H1 (cell line): ENCODE measurements around the gene GLDC. TPM values are rescaled to one million over a fixed set of nuclear protein-coding genes. Genes with fewer than 3 reads are reported as not detected.

ENCODE experiments used
- CTCF ChIA-PET: fragments of 300-600 bp; sonication (Branson Sonifier 250); formaldehyde crosslinking; loops from one replicate; lab custom pipeline; 2021; ENCODE audit not compliant: partially characterized antibody; lab: Charles Lee
- POLR2A ChIA-PET: fragments of 300-600 bp; sonication (Branson Sonifier 250); formaldehyde crosslinking; loops from one replicate; lab custom pipeline; 2021; ENCODE audit warnings: inconsistent platforms; ENCODE audit not compliant: partially characterized antibody; lab: Charles Lee
- DNase-seq, 2 experiments: peaks; one replicate each; pipeline versions ENCODE4 v3.0.0 to v3.0.0-alpha.2; 2010 to 2022; ENCODE audit warnings: low spot score in 2 of 2, low read depth in 1 of 2, mixed read lengths in 1 of 2
- FAIRE-seq: peaks from 2 replicates; lab custom pipeline; 2011; peaks lifted over from hg19 to GRCh38; lab: Jason Lieb, UNC
- H2AFZ ChIP-seq: 2 replicates; pipeline ENCODE4 v1.8.1; 2012; ENCODE audit warnings: low read length, inconsistent platforms
- H2AK5ac ChIP-seq: 2 replicates; pipeline ENCODE4 v1.6.1; 2013; ENCODE audit warnings: low read depth, low read length
- H2BK120ac ChIP-seq: replicated peaks from 2 replicates; pipeline ENCODE3; 2013; ENCODE audit warnings: low read depth, low read length, inconsistent platforms
- H2BK12ac ChIP-seq: 2 replicates; pipeline ENCODE4 v1.6.1; 2013; ENCODE audit warnings: low read depth, low read length
- H2BK15ac ChIP-seq: 2 replicates; pipeline ENCODE4 v1.6.1; 2013; ENCODE audit warnings: low read length
- H2BK20ac ChIP-seq: 2 replicates; pipeline ENCODE4 v1.6.1; 2013; ENCODE audit warnings: low read length
- H2BK5ac ChIP-seq: 2 replicates; pipeline ENCODE4 v1.6.1; 2013; ENCODE audit warnings: low read depth, low read length
- H3K14ac ChIP-seq: 2 replicates; pipeline ENCODE4 v1.6.1; 2013; ENCODE audit warnings: inconsistent platforms; ENCODE audit not compliant: insufficient read length
- H3K18ac ChIP-seq: 2 replicates; pipeline ENCODE4 v1.6.1; 2013; ENCODE audit warnings: low read length; ENCODE audit errors: extremely low read depth
- H3K23ac ChIP-seq: 2 replicates; pipeline ENCODE4 v1.6.1; 2013; ENCODE audit warnings: inconsistent platforms; ENCODE audit not compliant: insufficient read length
- H3K23me2 ChIP-seq: 2 replicates; pipeline ENCODE4 v1.6.1; 2013; ENCODE audit warnings: low read depth, low read length
- H3K27ac ChIP-seq: 2 replicates; pipeline ENCODE4 v1.6.1; 2011; ENCODE audit warnings: low read depth, low read length, inconsistent platforms
- H3K27me3 ChIP-seq, 4 experiments: replicated peaks in 1 of 4; 1 replicate in 1 of 4; 2 replicates in 3 of 4; pipeline versions ENCODE4 v1.6.1 to v1.8.1; 2011 to 2013; ENCODE audit warnings: low read length in 3 of 4, mild to moderate bottlenecking in 3 of 4, inconsistent platforms in 2 of 4, mixed read lengths in 2 of 4, moderate library complexity in 1 of 4; ENCODE audit not compliant: control insufficient read depth in 3 of 4, insufficient read depth in 3 of 4; ENCODE audit errors: extremely low read depth in 1 of 4
- H3K36me3 ChIP-seq, 4 experiments: 2 replicates each; pipeline versions ENCODE4 v1.6.1 to v1.8.1; 2011 to 2013; ENCODE audit warnings: mild to moderate bottlenecking in 4 of 4, low read length in 3 of 4, moderate library complexity in 2 of 4, control low read depth in 1 of 4, inconsistent platforms in 1 of 4; ENCODE audit not compliant: insufficient read depth in 4 of 4, control insufficient read depth in 2 of 4
- H3K4ac ChIP-seq: replicated peaks from 2 replicates; pipeline ENCODE3; 2013; ENCODE audit warnings: low read length, low read depth, mixed read lengths, inconsistent platforms; ENCODE audit not compliant: insufficient read length
- H3K4me1 ChIP-seq, 4 experiments: replicated peaks in 1 of 4; 1 replicate in 1 of 4; 2 replicates in 3 of 4; pipeline versions ENCODE4 v1.6.1 to v1.8.1; 2011 to 2013; ENCODE audit warnings: low read length in 3 of 4, inconsistent platforms in 2 of 4, mixed read lengths in 1 of 4; ENCODE audit not compliant: insufficient read depth in 4 of 4, control insufficient read depth in 3 of 4
- H3K4me2 ChIP-seq, 2 experiments: 2 replicates each; pipeline versions ENCODE4 v1.6.1 to v1.8.1; 2011 to 2013; ENCODE audit warnings: low read depth in 2 of 2, low read length in 2 of 2, control low read depth in 1 of 2, inconsistent platforms in 1 of 2, mild to moderate bottlenecking in 1 of 2; ENCODE audit not compliant: insufficient read depth in 1 of 2
- H3K4me3 ChIP-seq, 4 experiments: fragments of 200-600, 300-600 bp in 1 of 4; sonication (generic), shearing (Covaris generic), sonication (Bioruptor Twin) in 1 of 4; 2 replicates each; pipeline versions ENCODE4 v1.5.1 to v1.8.1; 2011 to 2016; ENCODE audit warnings: low read length in 4 of 4, low read depth in 3 of 4, control low read depth in 2 of 4, inconsistent platforms in 2 of 4, mild to moderate bottlenecking in 2 of 4, mixed read lengths in 1 of 4, moderate library complexity in 1 of 4; ENCODE audit not compliant: insufficient read depth in 2 of 4; ENCODE audit errors: extremely low read depth in 1 of 4
- H3K56ac ChIP-seq: replicated peaks from 2 replicates; pipeline ENCODE3; 2013; ENCODE audit warnings: low read depth, mild to moderate bottlenecking, mixed read lengths, low read length, inconsistent platforms; ENCODE audit not compliant: insufficient read length
- H3K79me1 ChIP-seq: 2 replicates; pipeline ENCODE4 v1.6.1; 2013; ENCODE audit warnings: low read depth, low read length, control low read depth
- H3K79me2 ChIP-seq, 2 experiments: 2 replicates each; pipeline versions ENCODE4 v1.6.1 to v1.8.1; 2012 to 2013; ENCODE audit warnings: low read length in 2 of 2, mild to moderate bottlenecking in 2 of 2, inconsistent platforms in 1 of 2; ENCODE audit not compliant: insufficient read depth in 2 of 2, control insufficient read depth in 1 of 2
- H3K9ac ChIP-seq, 4 experiments: replicated peaks in 1 of 4; 1 replicate in 1 of 4; 2 replicates in 3 of 4; pipeline versions ENCODE4 v1.6.1 to v1.8.1; 2011 to 2013; ENCODE audit warnings: low read depth in 3 of 4, low read length in 3 of 4, control low read depth in 2 of 4, mild to moderate bottlenecking in 2 of 4, moderate library complexity in 2 of 4, inconsistent platforms in 1 of 4; ENCODE audit errors: extremely low read depth in 1 of 4
- H3K9me3 ChIP-seq, 2 experiments: 2 replicates each; pipeline versions ENCODE4 v1.6.1 to v1.8.1; 2012 to 2013; ENCODE audit warnings: mild to moderate bottlenecking in 2 of 2, moderate library complexity in 2 of 2, control low read depth in 1 of 2, inconsistent platforms in 1 of 2, low read depth in 1 of 2, low read length in 1 of 2, mixed read lengths in 1 of 2; ENCODE audit not compliant: insufficient read depth in 2 of 2
- H4K20me1 ChIP-seq, 2 experiments: replicated peaks in 1 of 2; 2 replicates each; pipeline versions ENCODE3 to v1.8.1; 2011 to 2013; ENCODE audit warnings: inconsistent platforms in 2 of 2, low read length in 2 of 2, mild to moderate bottlenecking in 1 of 2; ENCODE audit not compliant: insufficient read depth in 2 of 2, control insufficient read depth in 1 of 2
- H4K5ac ChIP-seq: 2 replicates; pipeline ENCODE4 v1.6.1; 2013; ENCODE audit warnings: low read length, low read depth, mixed read lengths, inconsistent platforms; ENCODE audit not compliant: insufficient read length
- H4K8ac ChIP-seq: 2 replicates; pipeline ENCODE4 v1.8.0; 2013; ENCODE audit warnings: mild to moderate bottlenecking, moderate library complexity, low read length, inconsistent platforms; ENCODE audit not compliant: insufficient read depth; ENCODE audit errors: extremely low read depth
- H4K91ac ChIP-seq: replicated peaks from 2 replicates; pipeline ENCODE3; 2013; ENCODE audit warnings: low read length, mixed read lengths, inconsistent platforms; ENCODE audit not compliant: insufficient read length
- CBX5 ChIP-seq: fragments of 300-800, 300-1000 bp; sonication (generic); IDR thresholded peaks from 2 replicates; pipeline ENCODE4 v1.7.1; 2016; ENCODE audit warnings: antibody characterized with exemption, low read length, low read depth
- CHD2 ChIP-seq: IDR thresholded peaks from 2 replicates; pipeline ENCODE4 v1.6.1; 2012; ENCODE audit warnings: low read length, improper control_type of control experiment
- KDM1A ChIP-seq: fragments of 200-600, 300-600 bp; sonication (generic); IDR thresholded peaks from 2 replicates; pipeline ENCODE4 v1.7.1; 2016; ENCODE audit warnings: mild to moderate bottlenecking, low read length, borderline replicate concordance
- SIX5 ChIP-seq: IDR thresholded peaks from 2 replicates; pipeline ENCODE4 v1.6.1; 2011; ENCODE audit warnings: mild to moderate bottlenecking, low read depth, low read length
- SP4 ChIP-seq: IDR thresholded peaks from 2 replicates; pipeline ENCODE4 v1.6.1; 2012; ENCODE audit warnings: low read length, inconsistent platforms
- SRF ChIP-seq: IDR thresholded peaks from 2 replicates; pipeline ENCODE4 v1.6.1; 2011; ENCODE audit warnings: mild to moderate bottlenecking, low read depth, low read length, moderate library complexity
- TAF7 ChIP-seq: optimal IDR thresholded peaks from 2 replicates; pipeline ENCODE3; 2011; ENCODE audit warnings: low read depth, mild to moderate bottlenecking, inconsistent platforms, low read length, moderate library complexity, borderline replicate concordance
- WGBS, 2 experiments: shearing (Covaris generic) in 1 of 2; methylation state at CpG; one replicate each; pipeline versions ENCODE4 v1.1.6 to v1.1.7; 2013 to 2015; ENCODE audit warnings: low lambda C conversion rate in 2 of 2, mixed read lengths in 2 of 2, inconsistent platforms in 1 of 2, low coverage in 1 of 2, missing lambda C conversion rate in 1 of 2; ENCODE audit not compliant: insufficient replicate concordance in 2 of 2, insufficient coverage in 1 of 2, insufficient read length in 1 of 2; ENCODE audit errors: extremely low coverage in 1 of 2, missing lambda C conversion rate in 1 of 2; 5-methylcytosine and 5-hydroxymethylcytosine counted together
- polyA plus RNA-seq, 7 experiments: library from polyadenylated mRNA; depleted of rRNA in 3 of 7; stranded (reverse) in 5 of 7; unstranded in 2 of 7; fragments of >200 nt in 5 of 7; fragments of 200-250 nt in 2 of 7; gene quantifications; 1 replicate in 5 of 7; 2 replicates in 1 of 7; 4 replicates in 1 of 7; pipeline versions ENCODE4 v1.2.1 to v1.2.3, GENCODE V29; 2011 to 2013; ENCODE audit warnings: missing spikeins in 2 of 7, mixed read lengths in 2 of 7
- total RNA-seq: library from RNA; stranded (reverse); fragmentation: NEBNext Ultra II Directional; extraction: Animal tissue kit (Norgen Biotek cat#: 25700); gene quantifications from 2 replicates; pipeline ENCODE4 v1.2.1, GENCODE V29; 2021

Gene GLDC
- total and polyA plus RNA-seq, 2 of the 8 experiments (the other 6 are each of a cell fraction or from before 2014, with no cell fraction given): 48.8 to 101 TPM

- H3K9me3 ChIP-seq: no peaks in the 10 kb centered on the region
- TF ChIP-seq CHD2: no peak
- TF ChIP-seq TAF7: no peak
- TF ChIP-seq CBX5: no peak
- TF ChIP-seq KDM1A: no peak
- no peak for TF ChIP-seq SP4
- no peak for TF ChIP-seq SRF
- no peak for TF ChIP-seq SIX5
- H3K9ac ChIP-seq: no peak overlapping the region
- H4K91ac ChIP-seq: no peak overlapping the region
- no peak for FAIRE-seq
- no peaks in the 10 kb centered on the region; a peak in 2 of 8 replicates for H3K36me3 ChIP-seq
- peak overlapping the region; percentile 28 to 36; a peak in 2 of 4 replicates for H3K4me2 ChIP-seq
- H2BK20ac ChIP-seq: no peak overlapping the region
- no peak overlapping the region for H2BK15ac ChIP-seq
- H3K18ac ChIP-seq: no peak overlapping the region
- no peak overlapping the region for H3K27ac ChIP-seq
- no peak overlapping the region for H4K8ac ChIP-seq
- peaks cover 0 to 62% of the 10 kb centered on the region in 2 experiments for H3K79me2 ChIP-seq
- DNase-seq: no peak
- H3K23ac ChIP-seq: no peak overlapping the region
- H2AK5ac ChIP-seq: no peak overlapping the region
- peaks cover 2 to 9% of the 10 kb centered on the region in 2 experiments for H4K20me1 ChIP-seq
- H2BK5ac ChIP-seq: no peak overlapping the region
- peaks cover 7% of the 10 kb centered on the region for H3K79me1 ChIP-seq
- no peaks in the 10 kb centered on the region for H3K27me3 ChIP-seq
- 82% methylated on average over 3 of the region's 3 CpGs; no CpG with 5 or more reads in 1 of the 2 experiments for WGBS, 2 experiments
- H2BK120ac ChIP-seq: no peak overlapping the region
- H3K4me1 ChIP-seq: peaks cover 2 to 7% (median 5%) of the 10 kb centered on the region in 4 experiments; a peak in 5 of 7 replicates
- no peak overlapping the region for H3K56ac ChIP-seq
- H2AFZ ChIP-seq: no peak overlapping the region
- ChIA-PET CTCF (interaction anchor here (0.6 to 2.1 kb wide), 3 partner anchors 10 to 29 kb away, joined by 3 to 5 read pairs (median 4); no protein-coding TSS in a partner anchor), POLR2A (interaction anchor here (1.2 to 2.3 kb wide), 3 partner anchors 13 to 220 kb away, joined by 3 to 8 read pairs (median 4); partner anchors contain the start of gene GLDC)
- no peak overlapping the region for H4K5ac ChIP-seq
- no peaks in the 10 kb centered on the region for H3K23me2 ChIP-seq
- H3K4me3 ChIP-seq: no peak overlapping the region
- no peak overlapping the region for H2BK12ac ChIP-seq
- H3K14ac ChIP-seq: no peak overlapping the region
- H3K4ac ChIP-seq: no peak overlapping the region
These were observed 12.2 kb downstream of the GLDC start for GRCh38 chr9:6633378-6633777.
